ENCODE results near the gene GIGYF2. TPM values are rescaled to one million over a fixed set of nuclear protein-coding genes. Genes with fewer than 3 reads are reported as not detected.

GIGYF2 gene
- total and polyA plus RNA-seq, 2 of the 4 experiments (the other 2 are of a cell fraction), result 14.7 to 66.0 TPM

GRCh38 chr2:232771870-232772269, 74.7 kb downstream of the GIGYF2 start:
- H3K9ac ChIP-seq (ENCODE audit: low read depth, low read length), result no peak overlapping the region
- H4K20me1 ChIP-seq (ENCODE audit: insufficient read depth, low read length), result peaks cover 4% of the 10 kb centered on the region; the same call in 1 of the 2 replicates
- ATAC-seq (ENCODE audit: low read depth) (no peak), DNase-seq (no peak)
- TF ChIP-seq POLR2A (IDR thresholded peaks at IDR 0.05; ENCODE audit: low read depth, low read length) (no peak), MAFK (IDR thresholded peaks at IDR 0.05; ENCODE audit: low read depth, low read length) (peak; percentile 43; the same call in 1 of the 2 replicates)
- H4K5ac ChIP-seq (ENCODE audit: low read depth, low read length), result no peak overlapping the region
- in situ Hi-C loops (cut with MboI; ENCODE audit: low sequenced_read_pairs) (no loop called here), intact Hi-C loops (cut with micrococcal nuclease) (loop anchor here (10.0 kb wide), 1 partner anchor 167 kb away; no protein-coding TSS in a partner anchor), dilution Hi-C loops (cut with HindIII; ENCODE audit: low sequenced_read_pairs, unreplicated experiment) (no loop called here)
- no peak overlapping the region for H3K4ac ChIP-seq (ENCODE audit: low read depth, low read length)
- H3K9me3 ChIP-seq (ENCODE audit: control insufficient read depth, insufficient read depth, low read length), result no peaks in the 10 kb centered on the region
- no peak overlapping the region for H3K18ac ChIP-seq (ENCODE audit: low read depth, low read length)
- H2AK5ac ChIP-seq (ENCODE audit: low read depth, low read length), result no peak overlapping the region
- H3K36me3 ChIP-seq (ENCODE audit: control insufficient read depth, insufficient read depth, low read length), result peaks cover 14% of the 10 kb centered on the region
- peaks cover 6% of the 10 kb centered on the region for H3K9me1 ChIP-seq (ENCODE audit: insufficient read depth, low read length)
- peaks cover 10 to 16% of the 10 kb centered on the region in 2 experiments for H3K79me1 ChIP-seq (ENCODE audit: low read depth in 1 of 2, low read length in 2 of 2)
- no peak overlapping the region for H3K27ac ChIP-seq (ENCODE audit: insufficient read depth, low read length)
- H4K8ac ChIP-seq (ENCODE audit: low read depth in 2 of 2, low read length in 2 of 2), result no peak overlapping the region
- no peak overlapping the region for H2BK5ac ChIP-seq (ENCODE audit: low read depth, low read length, poor library complexity, severe bottlenecking)
- no peak overlapping the region for H2BK15ac ChIP-seq (ENCODE audit: low read depth, low read length)
- BruUV-seq (replicated peaks), result no TSS peak
- H3K14ac ChIP-seq (replicated peaks; ENCODE audit: low read depth, low read length), result no peak overlapping the region
- H3K4me2 ChIP-seq (ENCODE audit: low read depth, low read length), result no peak overlapping the region
- no peak overlapping the region for H2AFZ ChIP-seq (replicated peaks; ENCODE audit: low read length, poor library complexity)
- no peak overlapping the region for H3K23ac ChIP-seq (ENCODE audit: low read depth, low read length)
- H3K56ac ChIP-seq (ENCODE audit: extremely low read depth, insufficient read depth, low read length), result no peak overlapping the region
- H3K27me3 ChIP-seq (ENCODE audit: control insufficient read depth, insufficient read depth, low read length), result no peaks in the 10 kb centered on the region
- ChIA-PET CTCF (interaction anchor here (0.7 kb wide), 1 partner anchor 19 kb away, joined by 3 read pairs; no protein-coding TSS in a partner anchor), POLR2A (ENCODE audit: unreplicated experiment) (no interaction called here)
- WGBS, 2 experiments (ENCODE audit: extremely low coverage in 2 of 2, insufficient read length in 1 of 2), result no CpG with 5 or more reads among the region's 1 CpG
- H2BK120ac ChIP-seq (ENCODE audit: low read depth, low read length), result no peak overlapping the region
- H2AK9ac ChIP-seq (replicated peaks; ENCODE audit: low read depth, low read length, poor library complexity), result no peak overlapping the region
- no peak overlapping the region for H3K4me3 ChIP-seq (ENCODE audit: insufficient read depth, low read depth, low read length)
- no peak overlapping the region for H4K91ac ChIP-seq (ENCODE audit: insufficient read depth, low read depth, low read length)
- H3K4me1 ChIP-seq (ENCODE audit: control insufficient read depth, insufficient read depth, low read length), result no peaks in the 10 kb centered on the region
- no peak overlapping the region for H2BK20ac ChIP-seq (ENCODE audit: low read depth, low read length)

Measured in IMR-90 (cell line).